C4-2B (cell line): ENCODE measurements around the gene CYTH4.

Experiments
- CTCF ChIP-seq: fragments of 450-650 bp; conservative IDR thresholded peaks from 2 replicates; pipeline ENCODE4 v1.5.1; 2017; ENCODE audit warnings: mild to moderate bottlenecking
- ZFX ChIP-seq: fragments of 450-650 bp; IDR thresholded peaks from 2 replicates; pipeline ENCODE4 v1.6.1; 2017

- no peak for TF ChIP-seq CTCF
- TF ChIP-seq ZFX = no peak
Observed at GRCh38 chr22:37353839-37354238, 71.5 kb downstream of the CYTH4 start.
